SK-N-SH (cell line): Measurements from ENCODE around the gene EFCAB12.

Experiments
- CHD2 ChIP-seq: fragments of 150-350 bp; IDR thresholded peaks from 2 replicates; pipeline ENCODE4 v1.6.1; 2018; ENCODE audit warnings: low read length; ENCODE audit not compliant: partially characterized antibody
- EP300 ChIP-seq, 2 experiments: IDR thresholded peaks; 2 replicates each; pipeline versions ENCODE4 v1.4.0 to v1.6.1; 2012; ENCODE audit warnings: borderline replicate concordance in 1 of 2, low read depth in 1 of 2, low read length in 1 of 2
- EZH2phosphoT487 ChIP-seq: fragments of 200-600 bp; sonication (generic); IDR thresholded peaks from 2 replicates; pipeline ENCODE4 v1.6.1; 2017; ENCODE audit warnings: low read depth, mixed run types, mild to moderate bottlenecking, antibody characterized with exemption, moderate library complexity, borderline replicate concordance
- MXI1 ChIP-seq: IDR thresholded peaks from 2 replicates; pipeline ENCODE4 v1.6.1; 2012; ENCODE audit warnings: mild to moderate bottlenecking, low read depth, low read length, improper control_type of control experiment
- NFIC ChIP-seq: IDR thresholded peaks from 2 replicates; pipeline ENCODE4 v1.4.0; 2012; ENCODE audit warnings: borderline replicate concordance
- TF ChIP-seq, protein P1 (sequence below): fragments of 200-600 bp; sonication (generic); IDR thresholded peaks from 2 replicates; pipeline ENCODE4 v1.6.1; 2017; ENCODE audit warnings: antibody characterized with exemption, mild to moderate bottlenecking, moderate library complexity

DNA sequence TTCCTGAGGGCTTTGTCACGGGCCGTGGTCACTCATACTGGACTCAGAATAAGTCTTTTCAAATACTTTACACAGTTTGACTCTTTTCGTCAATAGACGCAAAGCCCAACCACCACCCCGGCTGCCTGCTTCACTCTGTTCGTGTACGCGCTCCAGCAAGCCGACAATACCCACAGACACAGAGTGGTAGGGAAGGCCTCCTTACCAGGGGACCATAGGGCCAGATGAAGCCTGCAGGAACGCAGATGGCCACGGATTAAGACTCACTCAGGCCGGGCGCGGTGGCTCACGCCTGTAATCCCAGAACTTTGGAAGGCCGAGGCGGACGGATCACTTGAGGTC lies 29.7 kb downstream of the EFCAB12 start:
- TF ChIP-seq, protein P1, sequence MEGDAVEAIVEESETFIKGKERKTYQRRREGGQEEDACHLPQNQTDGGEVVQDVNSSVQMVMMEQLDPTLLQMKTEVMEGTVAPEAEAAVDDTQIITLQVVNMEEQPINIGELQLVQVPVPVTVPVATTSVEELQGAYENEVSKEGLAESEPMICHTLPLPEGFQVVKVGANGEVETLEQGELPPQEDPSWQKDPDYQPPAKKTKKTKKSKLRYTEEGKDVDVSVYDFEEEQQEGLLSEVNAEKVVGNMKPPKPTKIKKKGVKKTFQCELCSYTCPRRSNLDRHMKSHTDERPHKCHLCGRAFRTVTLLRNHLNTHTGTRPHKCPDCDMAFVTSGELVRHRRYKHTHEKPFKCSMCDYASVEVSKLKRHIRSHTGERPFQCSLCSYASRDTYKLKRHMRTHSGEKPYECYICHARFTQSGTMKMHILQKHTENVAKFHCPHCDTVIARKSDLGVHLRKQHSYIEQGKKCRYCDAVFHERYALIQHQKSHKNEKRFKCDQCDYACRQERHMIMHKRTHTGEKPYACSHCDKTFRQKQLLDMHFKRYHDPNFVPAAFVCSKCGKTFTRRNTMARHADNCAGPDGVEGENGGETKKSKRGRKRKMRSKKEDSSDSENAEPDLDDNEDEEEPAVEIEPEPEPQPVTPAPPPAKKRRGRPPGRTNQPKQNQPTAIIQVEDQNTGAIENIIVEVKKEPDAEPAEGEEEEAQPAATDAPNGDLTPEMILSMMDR, result no peak
- TF ChIP-seq MXI1 (no peak), EZH2phosphoT487 (no peak), CHD2 (no peak), EP300 (IDR thresholded peaks at IDR 0.05; ENCODE audit: borderline replicate concordance in 1 of 2, low read depth in 1 of 2, low read length in 1 of 2) (no peak), NFIC (no peak)
